COLO668 (cell line): ENCODE data around the gene ETV2.
"Not testable (repeated sequence)": the region's sequence is repeated elsewhere in the genome, so short reads cannot be mapped to it uniquely, and the experiment has no call there.

ENCODE experiments used
- DNase-seq: peaks from one replicate; lab custom pipeline; 2025; ENCODE audit not compliant: unreplicated experiment; lab: John Stamatoyannopoulos, UW

ETV2 gene

GRCh38 chr19:35628264-35628564, 13.3 kb upstream of the ETV2 start:
- no peak for DNase-seq

GRCh38 chr19:35628565-35629331, 12.8 kb upstream of the ETV2 start, which contains the start of gene RBM42:
Gene RBM42 (plus strand): TSS chr19:35629036. CDS start chr19:35629154, 118 bp downstream.
- DNase-seq = peak; percentile 94

- DNase-seq = no peak
Observed at GRCh38 chr19:35629332-35629633, 12.3 kb upstream of the ETV2 start.

GRCh38 chr19:35633727-35634440, 7.7 kb upstream of the ETV2 start:
- DNase-seq = no peak

- no peak for DNase-seq
Observed at GRCh38 chr19:35636651-35637050, 4.9 kb upstream of the ETV2 start.

- no peak for DNase-seq
Observed at GRCh38 chr19:35637165-35637564, 4.4 kb upstream of the ETV2 start.

- no peak for DNase-seq
Observed at GRCh38 chr19:35639321-35639639, 2.3 kb upstream of the ETV2 start.

GRCh38 chr19:35639863-35640262, 1.7 kb upstream of the ETV2 start:
- no peak for DNase-seq

GRCh38 chr19:35642312-35642711, 767 bp downstream of the ETV2 start:
- DNase-seq = no peak

GRCh38 chr19:35642798-35643254, 1.3 kb downstream of the ETV2 start:
- DNase-seq = no peak

GRCh38 chr19:35643255-35644205, 2.0 kb downstream of the ETV2 start:
- peak; percentile 89 for DNase-seq

- DNase-seq = peak; percentile 92
Observed at GRCh38 chr19:35644206-35644986, 2.9 kb downstream of the ETV2 start.

GRCh38 chr19:35644987-35645679, 3.6 kb downstream of the ETV2 start:
- peak; percentile 61 for DNase-seq

GRCh38 chr19:35645680-35646511, 4.4 kb downstream of the ETV2 start:
- DNase-seq = no peak

GRCh38 chr19:35648017-35648961, 6.7 kb downstream of the ETV2 start, which contains the start of gene COX6B1:
Gene COX6B1 (plus strand): TSS chr19:35648323. CDS start chr19:35651244, 2,921 bp downstream.
- peak; percentile 94 for DNase-seq

- DNase-seq = no peak
Observed at GRCh38 chr19:35650581-35650980, 9.0 kb downstream of the ETV2 start.

GRCh38 chr19:35654828-35655227, 13.3 kb downstream of the ETV2 start:
- not testable (repeated sequence) for DNase-seq

GRCh38 chr19:35655600-35655999, 14.1 kb downstream of the ETV2 start:
- DNase-seq = no peak
